Superior temporal gyrus (tissue), 1 donor: Measurements from ENCODE around the gene ZSCAN5A.
"Not testable (repeated sequence)": the region's sequence is repeated elsewhere in the genome, so short reads cannot be mapped to it uniquely, and the experiment has no call there.

ENCODE experiments used
- DNase-seq: peaks from one replicate; pipeline ENCODE4 v3.0.0-alpha.2; 2016; ENCODE audit errors: extremely low spot score

ZSCAN5A gene

DNA sequence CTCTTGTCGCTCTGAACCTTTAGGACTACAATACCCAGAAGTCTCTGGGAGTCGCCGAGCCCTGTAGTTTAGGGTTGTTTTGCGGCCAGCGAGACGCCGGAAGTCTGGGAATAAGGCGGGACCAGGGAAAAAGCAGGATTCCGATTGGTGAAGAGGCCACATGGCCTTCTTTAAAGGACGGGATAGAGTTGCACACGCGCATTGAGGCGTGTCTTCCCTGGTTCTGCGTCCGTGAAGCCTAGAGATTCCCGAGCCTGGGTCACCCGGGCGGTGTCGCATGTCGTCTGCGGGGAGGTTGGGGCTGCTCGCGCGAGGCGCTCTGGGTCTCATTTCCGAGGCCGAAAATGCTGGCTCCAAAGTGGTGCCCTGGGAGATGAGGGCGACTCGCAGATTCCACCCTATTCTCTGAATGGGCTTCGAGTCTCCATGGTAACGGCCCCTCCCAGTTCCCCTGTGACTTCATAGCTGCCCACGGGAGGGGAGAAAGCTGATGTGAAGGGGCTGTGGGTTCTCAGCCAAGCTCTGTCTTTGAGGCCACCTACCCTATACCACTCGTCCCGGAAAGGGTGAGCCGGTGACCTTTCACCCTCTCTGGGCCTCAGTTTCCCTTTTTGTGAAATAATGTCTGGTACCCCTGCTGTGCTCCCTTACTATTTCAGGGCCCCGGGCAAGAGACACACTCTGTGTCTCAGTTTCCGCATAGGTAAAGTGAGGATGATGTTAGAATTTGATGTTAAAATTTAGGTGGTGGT, 614 bp upstream of the ZSCAN5A start:
- peak; percentile 100 for DNase-seq

DNA sequence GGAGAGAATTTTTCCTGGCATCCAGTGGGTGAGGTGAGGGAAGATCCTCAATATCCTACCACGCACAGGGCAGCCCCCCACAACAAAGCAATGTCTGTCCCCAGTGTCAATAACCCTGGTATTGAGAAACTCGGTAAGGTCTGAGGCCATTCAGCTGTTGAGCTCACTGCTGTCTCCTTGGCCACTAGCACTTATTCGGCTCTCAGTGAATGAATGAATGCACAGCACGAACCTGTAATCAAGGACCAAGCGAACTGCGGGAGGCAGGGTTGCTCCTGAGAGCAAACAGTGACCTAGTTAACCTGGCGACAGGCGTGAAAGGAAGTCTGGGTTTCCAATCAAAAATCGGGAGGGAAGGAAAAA, 640 bp downstream of the ZSCAN5A start:
- DNase-seq = no peak

DNA sequence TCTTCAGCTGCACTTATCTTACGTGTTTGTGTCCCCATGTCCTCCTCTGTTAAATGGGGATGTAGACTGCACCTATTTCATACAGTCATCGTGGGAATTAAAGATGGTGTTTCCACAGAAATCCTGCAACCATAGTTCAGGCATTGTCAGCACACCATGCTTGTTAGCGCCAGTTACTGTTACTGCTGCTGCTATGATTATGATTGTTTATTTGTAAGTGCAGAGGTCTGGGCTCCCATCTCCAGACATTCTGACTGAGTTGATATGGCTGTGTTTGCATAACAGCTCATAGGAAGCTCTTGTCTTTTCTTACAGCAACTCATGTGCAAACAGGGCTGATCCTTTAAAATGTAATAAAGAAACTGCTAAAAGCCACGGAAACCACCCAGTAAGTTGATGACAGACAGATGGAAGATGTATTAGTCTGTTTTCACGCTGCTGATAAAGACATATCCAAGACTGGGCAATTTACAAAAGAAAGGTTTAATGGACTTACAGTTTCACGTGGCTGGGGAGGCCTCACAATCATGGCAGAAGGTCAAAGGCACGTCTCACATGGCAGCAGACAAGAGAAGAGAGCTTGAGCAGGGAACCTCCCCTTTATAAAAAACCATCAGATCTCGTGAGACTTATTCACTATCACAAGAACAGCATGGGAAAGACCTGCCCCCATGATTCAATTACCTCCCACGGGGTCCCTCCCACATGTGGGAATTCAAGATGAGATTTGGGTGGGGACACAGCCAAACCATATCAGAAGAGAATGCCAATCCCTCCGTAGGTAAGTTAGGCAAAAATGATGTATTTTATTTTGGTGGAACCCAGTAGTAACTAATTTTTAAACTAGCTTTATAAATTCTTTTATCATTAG, 1.6 kb downstream of the ZSCAN5A start:
- DNase-seq = no peak

DNA sequence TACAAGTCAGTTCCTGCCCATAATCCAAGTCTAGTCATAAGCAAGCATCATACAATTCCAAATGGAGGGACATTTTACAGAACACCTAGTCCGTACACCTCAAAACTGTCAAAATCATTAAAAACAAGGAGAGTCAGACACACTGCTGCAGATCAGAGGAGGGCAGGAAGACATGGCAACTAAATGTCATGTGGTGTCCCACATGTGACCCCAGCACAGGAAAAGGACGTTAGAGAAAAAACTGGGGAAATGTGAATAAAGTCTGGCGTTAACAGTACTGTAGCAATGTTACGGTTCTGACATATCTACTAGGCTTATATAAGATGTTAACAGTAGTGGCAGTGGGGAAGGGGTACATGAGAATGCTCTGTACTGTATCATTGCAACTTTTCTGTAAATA, 2.3 kb downstream of the ZSCAN5A start:
- no peak for DNase-seq

DNA sequence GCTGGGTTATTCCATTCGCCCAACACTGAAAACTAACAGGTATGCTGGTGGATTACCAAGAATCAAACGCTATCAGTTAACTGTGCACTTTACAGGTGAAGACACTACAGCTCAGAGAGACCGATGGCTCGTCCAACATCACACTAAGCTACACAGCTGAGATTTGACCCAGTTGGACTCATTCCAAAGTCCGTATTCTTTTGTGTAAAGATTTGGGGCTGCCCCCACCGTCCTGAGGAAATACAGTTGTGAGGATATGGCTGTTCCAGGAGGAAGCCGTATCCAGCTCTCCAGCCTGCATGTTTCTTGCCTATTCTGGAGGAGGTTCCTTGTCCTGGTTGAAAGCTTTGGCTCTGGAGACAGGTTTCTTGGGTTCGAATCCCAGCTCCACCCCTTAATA, 4.2 kb downstream of the ZSCAN5A start:
- no peak for DNase-seq

DNA sequence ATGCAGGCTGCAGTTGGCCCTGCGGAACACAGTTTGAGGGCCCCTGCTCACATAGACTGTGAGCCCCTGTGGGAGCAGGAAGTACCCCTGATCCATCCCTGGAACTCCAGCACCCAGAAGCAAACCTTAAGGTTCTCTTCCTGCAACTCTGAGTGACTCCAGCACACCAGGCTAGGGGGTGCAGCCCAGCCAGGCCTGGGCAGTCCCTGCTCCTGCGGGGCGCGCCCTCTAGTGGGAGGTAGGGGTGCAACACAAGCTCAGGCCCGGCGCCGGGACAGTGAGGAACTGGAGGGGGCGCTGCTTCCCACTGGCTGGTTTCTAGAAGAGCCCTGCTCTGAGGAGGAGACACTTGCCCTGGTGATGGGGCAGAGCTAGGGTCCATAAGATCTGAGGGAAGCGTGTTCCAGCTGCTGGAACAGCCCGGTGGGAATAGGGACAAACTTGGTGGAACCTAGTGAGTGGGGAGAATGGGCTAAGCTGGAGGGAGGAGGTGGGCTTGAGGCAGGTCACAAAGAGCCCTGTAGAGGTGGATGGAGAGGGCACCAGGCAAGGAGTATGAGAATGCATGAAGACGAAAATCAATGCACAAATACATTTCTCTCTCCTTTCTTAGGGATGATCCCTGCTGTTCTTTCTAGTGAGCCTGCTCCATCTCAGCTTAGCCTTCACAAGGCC, 5.0 kb downstream of the ZSCAN5A start:
- DNase-seq = no peak

DNA sequence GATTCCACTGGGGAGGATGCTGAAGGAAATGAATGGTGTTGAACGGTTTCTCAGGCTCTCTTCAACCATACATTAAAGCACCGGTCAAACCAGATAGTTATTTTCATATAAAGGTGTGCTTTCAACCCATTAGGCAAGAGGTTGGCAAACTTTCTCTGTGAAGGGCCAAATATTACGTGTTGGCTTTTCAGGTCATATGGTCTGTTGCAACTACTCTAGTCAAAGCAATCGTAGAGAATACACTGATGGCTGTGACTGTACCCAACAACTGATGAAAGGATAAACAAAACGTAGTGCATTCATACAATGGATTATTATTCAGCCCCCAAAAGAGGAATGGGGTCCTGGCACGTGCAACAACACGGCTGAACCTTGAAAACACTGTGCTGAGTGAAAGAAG, 5.8 kb downstream of the ZSCAN5A start:
- no peak for DNase-seq

DNA sequence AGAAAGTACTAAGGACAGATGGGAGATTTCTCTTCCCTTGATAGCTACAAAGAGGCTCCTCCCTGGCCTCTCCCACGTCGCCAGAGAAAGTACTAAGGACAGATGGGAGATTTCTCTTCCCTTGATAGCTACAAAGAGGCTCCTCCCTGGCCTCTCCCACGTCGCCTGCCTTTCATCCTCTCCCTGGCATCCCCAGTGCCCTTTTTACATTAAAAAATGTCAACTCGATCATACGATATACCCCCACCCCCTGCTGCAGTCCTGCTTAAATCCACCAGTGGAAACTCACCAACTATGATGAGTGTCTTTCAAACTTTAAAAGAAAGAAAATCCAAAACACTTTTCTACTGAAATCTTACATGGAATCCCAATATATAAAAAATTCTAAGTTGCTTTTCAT, 7.6 kb downstream of the ZSCAN5A start:
- not testable (repeated sequence) for DNase-seq

DNA sequence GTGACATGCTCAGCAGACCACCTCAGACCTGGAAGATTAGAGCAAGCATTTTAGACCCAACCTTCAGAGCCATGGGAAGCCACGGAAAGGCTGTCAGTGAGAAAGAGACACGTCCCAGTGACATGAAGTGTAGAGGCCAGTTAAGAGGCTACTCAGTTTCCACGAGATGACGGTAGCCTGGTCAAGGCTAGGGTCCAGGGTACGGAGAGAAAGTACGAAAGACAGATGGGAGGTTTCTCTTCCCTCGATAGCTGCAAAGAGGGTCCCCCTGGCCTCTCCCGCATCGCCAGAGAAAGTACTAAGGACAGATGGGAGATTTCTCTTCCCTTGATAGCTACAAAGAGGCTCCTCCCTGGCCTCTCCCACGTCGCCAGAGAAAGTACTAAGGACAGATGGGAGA, 8.6 kb downstream of the ZSCAN5A start:
- no peak for DNase-seq

DNA sequence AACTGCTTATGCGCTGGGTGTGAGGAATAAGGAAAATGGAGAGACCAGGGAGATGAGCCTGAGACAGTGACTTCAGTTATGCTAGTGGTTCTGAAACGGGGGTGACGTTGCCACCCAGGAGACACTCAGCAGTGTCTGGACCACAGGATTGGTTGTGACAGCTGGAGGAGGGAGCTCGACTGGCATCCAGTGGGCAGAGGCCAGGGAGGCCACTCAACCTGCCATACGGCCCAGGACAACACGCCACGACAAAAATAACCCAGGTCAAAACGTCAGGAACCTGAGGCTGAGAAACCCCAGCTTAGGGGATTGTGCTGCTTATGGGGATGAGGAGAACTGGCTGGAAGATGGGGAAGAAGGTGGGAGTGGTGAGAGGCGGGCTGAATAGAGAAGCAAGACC, 10.4 kb downstream of the ZSCAN5A start:
- no peak for DNase-seq

DNA sequence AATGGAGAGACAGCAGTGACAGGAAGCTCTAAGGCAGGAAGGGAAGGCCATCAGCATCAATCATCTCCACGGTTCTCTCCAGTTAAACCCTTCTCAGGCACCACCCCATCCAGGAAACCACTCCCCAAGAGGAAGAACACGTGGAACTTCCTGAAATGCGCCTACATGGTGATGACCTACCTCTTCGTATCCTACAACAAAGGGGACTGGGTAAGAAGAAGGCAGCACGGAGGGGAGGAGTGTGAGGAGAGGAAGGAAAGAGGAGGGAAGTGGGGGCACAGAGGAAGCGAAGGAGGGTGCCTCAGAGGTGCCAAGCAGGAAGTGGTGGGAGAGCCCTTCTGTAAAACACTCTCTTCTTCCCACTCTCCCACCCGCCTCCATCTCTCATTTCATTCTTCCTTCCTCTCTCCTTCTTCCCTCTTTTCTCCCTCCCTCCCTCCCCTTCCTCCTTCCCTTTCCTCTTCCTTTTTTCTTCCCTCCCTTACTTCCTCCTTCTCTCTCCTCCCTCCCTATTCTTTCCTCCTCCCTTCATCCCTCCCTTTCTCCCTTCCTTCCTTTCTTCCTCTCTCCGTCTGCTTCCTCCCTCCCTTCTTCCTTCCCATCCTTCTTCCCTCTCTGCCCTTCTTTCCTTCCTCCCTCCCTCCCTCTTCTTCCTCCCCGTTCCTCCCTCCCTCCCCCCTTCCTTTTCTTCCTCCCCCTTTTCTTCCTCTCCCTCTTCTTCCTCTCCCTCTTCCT, 12.6 kb downstream of the ZSCAN5A start:
- no peak for DNase-seq

DNA sequence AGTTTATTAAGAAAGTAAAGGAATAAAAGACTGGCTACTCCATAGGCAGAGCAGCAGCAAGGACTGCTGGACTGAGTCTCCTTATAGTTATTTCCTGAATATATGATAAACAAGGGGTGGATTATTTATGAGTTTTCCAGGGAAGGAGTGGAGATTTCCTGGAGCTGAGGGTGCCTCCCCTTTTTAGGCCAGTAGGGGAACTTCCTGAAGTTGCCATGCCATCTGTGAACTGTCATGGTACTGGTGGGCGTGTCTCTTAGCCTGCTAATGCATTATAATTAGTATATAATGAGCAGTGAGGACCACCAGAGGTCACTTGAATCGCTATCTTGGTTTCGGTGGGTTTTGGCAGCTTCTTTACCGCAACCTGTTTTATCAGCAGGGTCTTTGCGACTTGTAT, 13.5 kb downstream of the ZSCAN5A start:
- no peak for DNase-seq

DNA sequence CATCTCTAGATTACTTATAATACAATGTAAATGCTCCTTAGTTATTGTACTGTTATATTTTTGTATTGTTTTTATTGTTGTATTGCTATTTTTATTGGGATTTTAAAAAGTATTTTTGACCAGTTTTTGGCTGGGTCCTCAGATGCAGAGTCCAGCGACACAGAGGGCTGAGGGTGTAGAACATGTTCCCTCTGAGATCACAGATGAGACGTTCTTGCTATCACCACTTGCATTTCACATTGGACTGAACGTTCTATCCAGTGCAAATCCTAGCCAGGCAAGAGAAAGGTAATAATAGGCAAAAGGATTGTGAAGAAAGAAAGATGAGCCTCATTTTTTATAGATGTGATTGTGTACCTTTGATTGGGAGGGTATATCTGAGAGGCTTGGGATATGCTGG, 15.0 kb downstream of the ZSCAN5A start:
- no peak for DNase-seq

DNA sequence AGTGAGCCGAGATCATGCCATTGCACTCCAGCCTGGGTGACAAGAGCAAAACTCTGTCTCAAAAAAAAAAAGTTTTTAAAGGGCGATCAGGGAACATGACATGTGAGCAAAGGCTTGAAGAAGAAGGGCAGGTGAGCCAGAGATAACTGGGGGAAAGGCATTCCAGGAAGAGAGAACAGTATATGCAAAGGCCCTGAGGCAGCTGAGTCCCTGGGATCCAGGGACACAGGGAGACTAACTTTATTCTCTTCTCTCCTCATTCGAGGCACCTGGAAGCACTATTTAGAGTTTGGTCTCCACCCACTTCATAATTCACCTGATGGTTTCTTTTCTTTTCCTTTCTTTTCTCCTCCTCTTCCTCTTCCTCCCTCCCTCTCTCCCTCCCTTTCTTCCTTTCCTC, 17.6 kb downstream of the ZSCAN5A start:
- no peak for DNase-seq

DNA sequence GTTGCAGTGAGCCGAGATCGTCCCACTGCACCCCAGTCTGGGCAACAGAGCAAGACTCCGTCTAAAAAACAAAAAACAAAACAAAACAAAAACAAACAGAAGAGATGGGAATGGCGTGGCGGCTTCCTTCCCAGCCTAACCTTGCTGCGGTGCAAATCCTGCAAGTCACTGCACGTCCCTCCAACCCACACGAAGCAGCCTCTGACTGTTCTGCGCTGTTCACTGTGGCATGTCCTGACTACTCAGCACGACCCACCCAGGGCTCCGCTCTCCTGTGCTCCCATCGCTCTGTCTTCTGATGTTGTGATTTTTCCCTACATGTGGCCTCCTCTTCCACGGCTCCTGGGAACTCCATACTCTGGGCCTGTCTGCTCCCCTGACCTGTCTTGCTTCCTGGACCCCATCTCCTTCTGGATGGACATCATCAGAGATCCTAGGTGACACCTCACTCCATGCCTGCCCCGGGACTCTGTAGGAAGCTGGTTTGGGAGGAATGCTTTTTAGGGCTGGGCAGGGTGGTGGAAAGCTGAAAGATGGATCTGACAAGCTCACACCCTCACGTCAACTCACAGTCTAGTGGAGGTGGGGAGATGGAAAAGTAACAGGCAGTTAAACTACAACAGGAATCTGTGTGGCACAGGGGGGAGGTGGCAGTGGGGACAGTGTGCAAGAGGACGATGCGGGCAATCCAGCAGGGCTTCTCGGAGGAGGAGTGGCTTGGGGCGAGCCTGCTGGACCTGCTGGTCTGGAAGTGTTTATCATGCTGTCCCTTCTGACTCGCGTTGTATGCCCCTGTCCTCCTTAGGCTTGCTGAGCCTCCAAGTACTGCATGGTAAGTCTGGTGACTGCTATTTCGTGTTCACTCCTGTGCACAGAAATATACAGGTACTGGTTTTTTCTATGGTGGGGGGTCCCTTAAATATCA, 18.8 kb downstream of the ZSCAN5A start:
- DNase-seq = no peak

DNA sequence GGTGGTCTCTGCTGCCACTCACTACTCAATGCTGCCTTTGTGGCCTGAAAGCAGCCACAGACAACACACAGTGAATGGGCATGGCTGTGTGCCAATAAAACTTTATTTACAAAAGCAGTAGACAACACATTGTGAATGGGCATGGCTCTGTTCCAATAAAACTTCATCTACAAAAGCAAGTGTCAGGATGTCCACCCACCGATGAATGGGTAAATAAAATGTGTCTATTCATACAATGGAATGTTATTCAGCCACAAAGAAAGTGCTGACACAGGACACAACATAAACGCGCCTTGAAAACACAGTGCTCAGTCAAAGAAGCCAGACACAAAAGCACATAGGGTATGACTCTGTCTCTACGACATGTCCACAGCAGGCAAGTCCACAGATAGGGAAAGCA, 20.1 kb downstream of the ZSCAN5A start:
- DNase-seq = peak; percentile 38

DNA sequence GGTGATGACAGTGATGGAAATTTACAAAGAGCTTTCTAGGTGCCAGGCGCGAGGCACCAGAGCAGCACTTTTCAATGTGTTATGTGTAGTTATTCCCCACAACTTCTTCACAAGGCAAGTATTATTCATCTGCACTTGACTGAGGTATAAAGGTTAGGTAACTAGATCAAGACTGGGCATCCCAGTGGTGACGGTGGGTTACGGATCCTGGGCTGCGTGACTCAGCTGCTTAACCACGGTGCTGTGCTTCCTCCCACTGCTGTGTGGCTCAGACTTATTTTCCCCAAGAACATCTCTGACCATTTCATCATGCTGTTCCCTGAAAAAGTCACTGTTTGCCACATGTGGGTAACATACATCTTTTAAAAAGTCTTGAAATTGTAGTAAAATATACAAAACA, 22.8 kb downstream of the ZSCAN5A start:
- DNase-seq = no peak

DNA sequence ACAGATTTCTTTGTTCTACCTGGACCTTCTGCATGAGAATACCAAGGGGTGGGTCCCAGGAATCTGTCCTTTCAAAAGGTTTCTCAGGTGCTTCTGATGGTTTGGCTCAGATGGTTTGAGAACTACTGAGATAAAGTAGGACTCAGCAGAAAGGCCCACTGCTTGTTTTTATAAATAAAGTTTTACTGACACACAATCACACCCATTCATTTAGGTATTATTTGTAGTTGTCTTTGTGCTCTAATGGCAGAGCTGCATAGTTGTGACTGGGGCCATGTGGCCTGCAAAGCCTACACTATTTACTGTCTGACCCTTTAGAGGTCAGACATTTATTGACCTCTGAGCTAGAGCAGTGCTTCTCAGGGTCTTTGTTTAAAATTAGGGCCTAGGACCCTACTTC, 24.5 kb downstream of the ZSCAN5A start:
- DNase-seq = no peak

DNA sequence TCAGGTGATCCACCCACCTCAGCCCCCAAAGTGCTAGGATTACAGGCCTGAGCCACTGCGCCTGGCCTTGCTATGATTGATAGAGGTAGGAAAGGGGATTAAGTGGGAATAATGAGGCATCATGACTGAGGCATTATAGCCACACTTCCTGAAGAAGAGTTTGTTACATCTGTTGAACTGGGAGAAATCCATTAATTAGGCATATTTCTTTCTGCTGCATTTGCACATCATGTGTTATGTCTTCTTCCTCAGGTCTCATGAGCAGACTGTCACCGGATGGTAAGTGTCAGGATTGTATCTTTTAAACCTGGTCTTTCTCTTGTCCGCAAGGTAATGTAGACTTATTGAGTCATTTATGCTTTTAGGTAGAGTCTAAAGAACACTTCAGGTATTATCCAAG, 29.9 kb downstream of the ZSCAN5A start:
- no peak for DNase-seq

DNA sequence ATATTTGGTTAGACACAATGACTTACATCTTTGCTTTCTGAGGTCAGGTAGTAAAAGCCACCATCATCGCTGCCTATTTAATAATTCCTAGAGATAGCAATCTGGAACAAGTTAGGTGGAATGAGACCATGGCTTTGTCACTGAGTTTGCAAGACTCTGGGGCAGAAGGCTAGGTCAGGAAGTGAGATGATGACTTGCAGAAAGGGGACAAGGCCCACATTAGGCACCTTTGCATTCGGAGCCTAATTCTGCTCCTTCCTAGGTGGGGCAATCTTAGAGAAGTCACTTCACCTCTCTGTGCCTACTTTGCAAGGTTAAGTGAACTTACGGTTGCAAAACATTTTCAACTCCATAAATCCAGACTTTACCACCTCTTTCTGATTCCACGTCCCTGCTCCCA, 31.8 kb downstream of the ZSCAN5A start:
- no peak for DNase-seq

DNA sequence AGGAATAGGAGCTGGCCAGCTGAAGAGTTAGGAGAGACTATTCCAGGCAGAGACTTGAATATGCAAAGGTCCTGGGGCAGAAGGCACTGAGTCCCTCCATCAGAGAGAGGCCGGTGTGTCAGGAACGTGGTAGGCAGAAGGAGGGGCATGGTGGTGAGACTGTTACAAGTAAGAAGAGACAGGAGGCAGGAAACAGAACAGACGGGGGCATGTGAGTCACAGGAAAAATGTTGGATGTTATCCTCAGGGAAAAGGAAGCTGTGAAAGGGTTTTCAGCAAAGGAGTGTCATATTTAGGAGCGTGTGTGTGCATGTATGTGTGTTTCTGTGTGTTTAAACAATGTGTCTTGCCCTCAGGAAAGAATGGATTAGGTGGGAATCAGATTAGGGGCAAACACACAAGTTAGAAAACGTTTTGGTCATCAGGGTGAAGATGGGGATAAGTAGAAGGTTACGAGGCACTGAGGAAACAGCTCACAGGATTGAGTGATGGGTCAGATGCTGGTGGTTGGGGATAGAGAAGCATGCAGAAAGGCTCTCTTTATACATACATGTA, 41.0 kb downstream of the ZSCAN5A start:
- no peak for DNase-seq
